Stimulated activated CD8-positive, alpha-beta memory T cell treated with anti-CD3 and anti-CD28 coated beads, Interleukin-15, amount 100 ng/mL, for 24 hours (primary cell): ENCODE data around the gene SLC25A17.
"Not testable (repeated sequence)": the region's sequence is repeated elsewhere in the genome, so short reads cannot be mapped to it uniquely, and the experiment has no call there.

ENCODE experiments used
- DNase-seq: peaks from one replicate; pipeline ENCODE4 v3.0.0-alpha.2; 2020; ENCODE audit warnings: low read depth

The SLC25A17 gene

GRCh38 chr22:40753114-40753513, 66.0 kb downstream of the SLC25A17 start:
- DNase-seq, result no peak

- no peak for DNase-seq
Observed at GRCh38 chr22:40751250-40751649, 67.9 kb downstream of the SLC25A17 start.

GRCh38 chr22:40749829-40750228, 69.3 kb downstream of the SLC25A17 start:
- no peak for DNase-seq

GRCh38 chr22:40748388-40749355, 70.5 kb downstream of the SLC25A17 start:
- no peak for DNase-seq

GRCh38 chr22:40747361-40747760, 71.8 kb downstream of the SLC25A17 start:
- DNase-seq, result no peak

DNA sequence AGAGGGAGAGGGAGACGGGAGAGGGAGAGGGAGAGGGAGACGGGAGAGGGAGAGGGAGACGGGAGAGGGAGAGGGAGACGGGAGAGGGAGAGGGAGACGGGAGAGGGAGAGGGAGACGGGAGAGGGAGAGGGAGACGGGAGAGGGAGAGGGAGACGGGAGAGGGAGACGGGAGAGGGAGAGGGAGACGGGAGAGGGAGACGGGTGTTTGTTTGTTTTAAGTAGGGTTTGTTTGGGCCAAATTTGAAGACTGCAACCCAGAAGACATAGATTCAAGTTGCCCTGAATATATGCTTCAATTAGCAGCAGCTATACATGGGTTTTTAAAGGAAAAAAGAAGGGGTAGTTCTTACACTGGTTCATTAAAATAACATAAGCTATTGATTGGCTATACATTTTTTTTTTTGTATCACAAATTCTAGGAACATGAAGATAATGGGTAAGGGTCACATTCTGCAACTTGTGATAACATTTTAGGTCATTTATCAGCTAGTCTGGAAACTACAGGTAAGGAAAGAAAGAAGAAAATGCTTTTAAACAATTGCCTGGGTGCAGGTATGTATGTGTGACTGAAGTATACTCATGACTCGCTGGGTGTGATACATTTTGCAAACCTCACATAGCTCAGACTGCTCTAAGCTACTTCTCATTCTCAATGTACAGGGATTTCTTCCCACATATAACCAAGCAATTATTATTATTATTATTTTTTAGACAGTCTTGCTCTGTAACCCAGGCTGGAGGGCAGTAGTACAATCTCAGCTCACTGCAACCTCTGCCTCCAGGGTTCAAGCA, 72.5 kb downstream of the SLC25A17 start:
- DNase-seq, result no peak

DNA sequence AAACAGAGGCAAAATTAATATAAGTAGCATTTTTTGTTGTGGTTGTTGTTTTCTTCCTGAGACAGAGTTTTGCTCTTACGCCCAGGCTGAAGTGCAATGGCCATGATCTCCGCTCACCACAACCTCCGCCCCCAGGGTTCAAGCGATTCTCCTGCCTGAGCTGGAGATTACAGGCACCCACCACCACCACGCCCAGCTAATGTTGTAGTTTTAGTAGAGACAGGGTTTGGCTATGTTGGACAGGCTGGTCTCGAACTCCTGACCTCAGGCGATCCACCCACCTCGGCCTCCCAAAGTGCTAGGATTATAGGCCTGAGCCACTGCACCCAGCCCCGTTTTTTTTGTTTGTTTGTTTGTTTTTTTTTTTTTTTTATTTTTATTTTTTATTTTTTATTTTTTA, 75.4 kb downstream of the SLC25A17 start:
- no peak for DNase-seq

- DNase-seq, result no peak
Observed at GRCh38 chr22:40741116-40741515, 78.0 kb downstream of the SLC25A17 start.

DNA sequence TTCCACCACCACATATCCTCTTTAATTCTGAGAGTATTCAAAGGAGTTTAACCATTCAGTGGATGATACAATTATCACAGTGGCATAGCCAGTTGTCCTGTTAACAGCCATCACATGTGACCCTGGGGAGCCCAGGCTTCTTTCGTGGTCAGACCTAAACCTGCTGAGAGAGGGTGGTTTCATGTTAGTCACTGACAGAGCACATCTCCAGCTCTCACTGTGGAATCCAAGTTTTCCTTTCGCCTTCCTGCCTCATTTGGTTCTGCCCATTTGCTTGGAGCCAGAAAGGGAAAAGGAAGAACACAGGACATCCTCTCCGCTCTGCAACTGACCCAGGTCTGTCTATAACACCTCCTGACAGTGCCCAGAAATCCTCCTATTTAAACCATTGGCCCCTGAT, 79.4 kb downstream of the SLC25A17 start:
- DNase-seq, result no peak

- no peak for DNase-seq
Observed at GRCh38 chr22:40733919-40734318, 85.2 kb downstream of the SLC25A17 start.

DNA sequence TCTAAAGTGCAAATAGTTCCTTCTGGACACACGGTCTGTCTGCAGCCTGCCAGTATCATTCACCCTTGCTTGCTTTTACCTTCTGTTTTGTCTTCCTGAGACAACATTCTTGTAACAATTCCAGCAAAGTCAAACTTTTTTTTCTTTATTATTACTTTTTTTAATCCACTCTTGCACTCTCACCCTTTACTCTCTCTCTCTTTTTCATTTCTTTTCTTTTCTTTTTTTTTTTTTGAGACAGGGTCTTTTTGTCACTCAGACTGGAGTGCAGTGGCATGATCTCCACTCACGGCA, 86.2 kb downstream of the SLC25A17 start:
- no peak for DNase-seq

DNA sequence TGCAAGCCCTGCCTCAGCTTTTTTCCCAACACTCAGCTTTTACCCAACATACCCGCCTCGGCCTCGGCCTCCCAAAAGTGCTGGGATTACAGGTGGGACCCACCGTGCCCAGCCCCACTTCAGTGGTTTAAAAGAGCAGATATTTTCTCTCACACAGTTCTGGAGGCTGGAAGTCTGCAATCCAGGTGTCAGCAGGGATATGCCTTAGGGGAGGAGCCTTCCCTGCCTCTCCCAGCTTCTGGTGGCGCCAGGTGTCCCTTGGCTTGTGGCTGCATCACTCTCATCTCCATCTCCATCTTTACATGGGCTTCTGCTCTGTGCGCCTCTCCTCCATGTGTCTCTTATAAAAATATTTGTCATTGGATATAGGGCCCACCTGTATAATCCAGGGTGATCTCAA, 89.9 kb downstream of the SLC25A17 start:
- DNase-seq, result no peak

- DNase-seq, result no peak
Observed at GRCh38 chr22:40728731-40729189, 90.4 kb downstream of the SLC25A17 start.

- no peak for DNase-seq
Observed at GRCh38 chr22:40727964-40728615, 91.1 kb downstream of the SLC25A17 start.

DNA sequence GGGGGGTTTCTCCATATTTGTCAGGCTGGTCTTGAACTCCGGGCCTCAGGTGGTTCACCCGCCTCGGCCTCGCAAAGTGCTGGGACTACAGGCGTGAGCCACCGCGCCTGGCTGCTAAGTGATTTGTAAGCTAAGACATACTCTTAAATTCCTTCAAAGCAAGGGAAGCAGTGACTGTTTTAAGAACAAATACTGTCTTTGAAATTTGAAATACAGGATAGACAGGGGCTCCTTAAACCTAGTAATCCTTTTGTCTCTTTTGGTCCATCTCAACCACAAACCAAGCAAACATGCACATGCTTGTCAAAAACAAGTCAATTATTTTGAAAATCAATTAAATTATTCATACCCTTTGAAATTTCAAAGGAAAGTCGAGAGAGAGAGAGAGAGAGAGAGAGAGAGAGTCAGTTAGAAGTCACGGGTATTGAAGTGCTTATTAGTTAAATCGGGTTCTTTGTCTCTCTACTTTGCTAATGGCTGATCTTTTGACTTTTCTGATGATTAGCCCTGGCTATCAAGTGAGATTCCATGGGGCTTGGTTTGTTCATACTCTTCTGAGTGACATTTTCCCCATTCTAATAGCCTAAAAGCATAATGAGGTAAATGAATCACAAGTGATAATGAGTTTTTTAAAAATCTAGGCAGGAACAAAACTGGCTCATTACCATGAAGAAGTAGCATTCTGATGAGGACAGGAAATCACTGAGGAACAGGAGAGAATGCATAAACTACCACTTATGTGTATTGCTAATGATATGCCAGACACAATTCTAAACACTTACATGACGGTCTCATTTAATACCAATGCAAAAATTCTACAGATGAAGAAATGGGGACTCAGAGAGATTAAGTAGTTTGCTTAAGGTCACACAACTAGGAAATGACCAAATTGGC, 91.8 kb downstream of the SLC25A17 start:
- DNase-seq, result no peak

- DNase-seq, result no peak
Observed at GRCh38 chr22:40726514-40726913, 92.6 kb downstream of the SLC25A17 start.

- DNase-seq, result no peak
Observed at GRCh38 chr22:40723396-40723933, 95.7 kb downstream of the SLC25A17 start.

DNA sequence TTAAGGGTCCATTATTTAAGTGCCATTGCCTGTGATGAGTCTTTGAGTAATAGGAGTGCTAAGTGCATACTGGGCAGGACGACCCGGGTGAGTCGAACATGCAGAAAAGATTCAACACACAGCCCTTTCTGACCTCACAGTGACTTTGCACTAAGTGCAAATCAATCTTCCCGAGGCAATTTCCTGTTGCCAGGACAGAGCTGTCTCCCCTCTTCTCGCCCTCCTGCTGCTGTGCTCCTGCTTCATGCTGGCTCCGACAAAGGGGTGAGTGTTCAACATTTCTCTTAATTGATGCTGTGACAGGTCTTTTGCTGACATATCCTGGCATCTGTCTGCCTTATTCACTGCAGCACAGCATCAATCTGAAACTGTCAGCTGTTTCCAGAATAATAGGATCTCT, 97.9 kb downstream of the SLC25A17 start:
- DNase-seq, result no peak

GRCh38 chr22:40720538-40721256, 98.4 kb downstream of the SLC25A17 start:
- DNase-seq, result no peak

DNA sequence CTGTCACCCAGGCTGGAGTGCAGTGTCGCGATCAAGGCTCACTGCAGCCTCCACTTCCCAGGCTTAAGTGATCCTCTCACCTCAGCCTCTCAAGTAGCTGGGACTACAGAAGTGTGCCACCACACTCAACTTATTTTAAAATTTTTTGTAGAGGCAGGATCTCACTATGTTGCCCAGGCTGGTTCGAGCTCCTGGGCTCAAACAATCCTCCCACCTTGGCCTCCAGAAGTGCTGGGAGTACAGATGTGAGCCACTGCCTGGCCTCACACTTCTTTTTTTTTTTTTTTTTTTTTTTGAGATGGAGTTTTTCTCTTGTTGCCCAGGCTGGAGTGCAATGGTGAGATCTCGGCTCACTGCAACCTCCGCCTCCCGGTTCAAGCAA, 99.0 kb downstream of the SLC25A17 start:
- DNase-seq, result not testable (repeated sequence)
